HUDEP-2 (cell line): ENCODE data around the gene RALGAPA1.
"Not testable (repeated sequence)": the region's sequence is repeated elsewhere in the genome, so short reads cannot be mapped to it uniquely, and the experiment has no call there.

Experiments
- DNase-seq, 76 experiments: peaks; one replicate each; lab custom pipeline; 2025; ENCODE audit not compliant: unreplicated experiment in 76 of 76; lab: John Stamatoyannopoulos, UW

The RALGAPA1 gene

GRCh38 chr14:35704793-35705493 lies 104.2 kb downstream of the RALGAPA1 start:
- DNase-seq, result no peak

GRCh38 chr14:35701531-35701930 lies 107.6 kb downstream of the RALGAPA1 start:
- no peak for DNase-seq

GRCh38 chr14:35699791-35700444 lies 109.2 kb downstream of the RALGAPA1 start:
- no peak for DNase-seq

- DNase-seq, result no peak
Measured at GRCh38 chr14:35696575-35696974, 112.5 kb downstream of the RALGAPA1 start.

- DNase-seq, result no peak
Measured at GRCh38 chr14:35696119-35696518, 113.0 kb downstream of the RALGAPA1 start.

GRCh38 chr14:35695647-35696046 lies 113.4 kb downstream of the RALGAPA1 start:
- DNase-seq, result no peak

- no peak for DNase-seq
Measured at GRCh38 chr14:35695072-35695471, 114.0 kb downstream of the RALGAPA1 start.

- DNase-seq, result no peak
Measured at GRCh38 chr14:35689000-35689460, 120.1 kb downstream of the RALGAPA1 start.

GRCh38 chr14:35688126-35688826 lies 120.8 kb downstream of the RALGAPA1 start:
- no peak for DNase-seq

- peak in 34 of 76 experiments; percentile 0 to 43 (median 14) for DNase-seq
Measured at GRCh38 chr14:35687335-35687939, 121.7 kb downstream of the RALGAPA1 start.

GRCh38 chr14:35683688-35684087 lies 125.4 kb downstream of the RALGAPA1 start:
- not testable (repeated sequence) for DNase-seq

GRCh38 chr14:35682802-35683201 lies 126.3 kb downstream of the RALGAPA1 start:
- DNase-seq, result no peak

GRCh38 chr14:35678403-35679028 lies 130.6 kb downstream of the RALGAPA1 start:
- no peak for DNase-seq

GRCh38 chr14:35669782-35670181 lies 139.3 kb downstream of the RALGAPA1 start:
- DNase-seq, result no peak

- DNase-seq, result no peak
Measured at GRCh38 chr14:35666429-35667043, 142.6 kb downstream of the RALGAPA1 start.

GRCh38 chr14:35661875-35662274 lies 147.2 kb downstream of the RALGAPA1 start:
- no peak for DNase-seq

GRCh38 chr14:35653045-35653444 lies 156.1 kb downstream of the RALGAPA1 start:
- DNase-seq, result no peak

GRCh38 chr14:35643513-35643912 lies 165.6 kb downstream of the RALGAPA1 start:
- DNase-seq, result no peak

- no peak for DNase-seq
Measured at GRCh38 chr14:35637851-35638250, 171.2 kb downstream of the RALGAPA1 start.

- no peak for DNase-seq
Measured at GRCh38 chr14:35637269-35637668, 171.8 kb downstream of the RALGAPA1 start.
